ENCODE measurements around the gene MRPS9.

The MRPS9 gene

GRCh38 chr2:105149272-105149671 lies 111.4 kb downstream of the MRPS9 start:
- Histone ChIP-seq H3K27ac (no peak overlapping the region), H3K9ac (no peak overlapping the region), H3K79me2 (no peaks in the 10 kb centered on the region), H3K4me2 (ENCODE audit: low read length) (no peak overlapping the region), H2AFZ (no peak overlapping the region), H3K9me3 (ENCODE audit: control insufficient read depth, low read length) (no peaks in the 10 kb centered on the region), H3K36me3 (ENCODE audit: control insufficient read depth, insufficient read depth, low read length) (no peaks in the 10 kb centered on the region), H3K4me3 (ENCODE audit: low read depth, low read length) (no peak overlapping the region), H3K27me3 (ENCODE audit: control insufficient read depth, insufficient read depth, low read length) (no peaks in the 10 kb centered on the region), H3K4me1 (peaks cover 4% of the 10 kb centered on the region)
- TF ChIP-seq CTCF (IDR thresholded peaks at IDR 0.05) = no peak
